ENCODE data around the gene CDKAL1.
"Not testable (repeated sequence)": the region's sequence is repeated elsewhere in the genome, so short reads cannot be mapped to it uniquely, and the experiment has no call there.

The CDKAL1 gene

DNA sequence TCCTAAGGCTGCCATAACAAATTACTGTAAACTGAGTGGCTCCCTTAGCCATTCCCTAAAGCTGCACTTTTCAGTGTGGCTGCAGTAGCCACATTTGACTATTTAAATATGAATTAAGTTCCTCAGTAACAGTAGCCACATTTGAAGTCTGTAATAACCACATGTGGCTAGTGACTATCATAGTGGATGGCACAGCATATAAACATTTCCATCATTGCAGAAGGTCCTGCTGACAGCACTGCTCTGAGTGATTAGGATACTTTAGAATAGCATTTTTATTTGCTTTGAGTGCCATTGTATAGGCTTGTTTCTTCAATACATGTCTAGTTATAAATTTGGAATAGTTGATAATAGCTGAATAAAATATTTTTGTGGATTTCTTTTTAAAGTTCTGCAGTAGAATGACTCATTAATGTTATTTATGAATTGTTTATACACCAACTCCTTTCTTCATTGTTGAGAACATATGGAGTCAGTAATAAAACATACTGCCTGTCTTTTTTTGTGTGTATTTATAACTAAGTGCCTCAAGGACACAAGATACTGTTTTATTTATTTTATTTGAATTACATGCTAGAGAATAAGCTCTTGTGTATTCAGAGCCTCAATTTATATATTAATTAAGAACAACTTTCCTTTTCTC lies 217.2 kb downstream of the CDKAL1 start:
- DNase-seq: no peak

DNA sequence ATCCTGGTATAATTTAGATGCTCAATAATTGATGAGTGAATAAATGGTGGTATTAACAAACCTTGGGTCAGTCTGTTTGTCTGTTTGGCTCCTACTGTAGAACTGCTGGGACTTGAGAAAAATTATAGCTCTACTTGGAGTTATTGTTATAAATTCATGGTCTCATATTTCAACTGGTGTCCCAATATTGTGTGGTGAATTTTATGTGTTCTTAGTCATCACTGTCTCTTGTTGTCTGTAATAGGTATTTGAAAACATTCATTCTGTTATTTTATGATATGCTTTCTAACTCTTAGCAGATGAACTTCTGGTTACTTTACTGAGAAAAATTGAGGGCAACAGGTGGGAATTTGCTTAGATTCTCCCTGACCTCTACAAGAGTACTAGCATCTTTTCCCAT lies 221.4 kb downstream of the CDKAL1 start:
- no peak for DNase-seq

DNA sequence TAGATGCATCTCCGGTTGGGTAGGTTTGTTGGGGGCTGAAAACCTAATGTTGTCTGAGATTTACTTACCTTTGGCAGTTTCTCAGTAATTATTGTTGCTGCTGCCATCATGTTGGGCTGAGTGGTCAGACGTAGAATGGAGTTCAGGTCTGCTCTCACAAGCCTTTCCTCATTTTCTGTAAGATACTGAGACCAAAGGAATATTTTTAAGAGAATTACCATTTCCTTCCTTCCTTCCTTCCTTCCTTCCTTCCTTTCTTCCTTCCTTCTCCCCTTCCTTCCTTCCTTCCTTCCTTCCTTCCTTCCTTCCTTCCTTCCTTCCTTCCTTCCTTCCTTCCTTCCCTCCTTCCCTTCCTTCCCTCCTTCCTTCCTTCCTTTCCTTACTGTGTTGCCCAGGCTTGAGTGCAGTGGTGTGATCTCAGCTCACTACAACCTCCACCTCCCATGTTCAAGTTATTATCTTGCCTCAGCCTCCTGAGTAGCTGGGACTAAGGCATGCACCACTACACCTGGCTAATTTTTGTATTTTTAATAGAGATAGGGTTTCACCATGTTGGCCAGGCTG lies 222.4 kb downstream of the CDKAL1 start:
- DNase-seq: not testable (repeated sequence)

DNA sequence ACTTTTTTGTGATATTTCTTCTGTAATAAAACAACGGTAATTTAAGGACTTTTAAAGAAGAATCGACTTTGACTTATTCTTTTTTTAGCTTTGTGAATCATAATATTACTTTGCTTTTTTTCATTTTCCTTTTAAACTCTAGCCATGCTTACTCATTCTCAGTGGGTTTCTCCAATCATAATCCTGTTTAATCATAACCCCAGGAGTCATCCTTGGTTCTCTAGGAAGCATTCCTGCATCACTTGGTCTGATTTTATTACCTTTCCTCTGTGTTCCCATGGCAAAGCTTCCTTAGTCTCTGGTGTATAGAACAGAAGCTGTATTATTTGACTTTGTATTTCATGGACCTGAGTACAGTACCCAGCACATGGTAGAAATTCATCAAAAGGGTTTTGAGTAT lies 223.5 kb downstream of the CDKAL1 start:
- DNase-seq: no peak

DNA sequence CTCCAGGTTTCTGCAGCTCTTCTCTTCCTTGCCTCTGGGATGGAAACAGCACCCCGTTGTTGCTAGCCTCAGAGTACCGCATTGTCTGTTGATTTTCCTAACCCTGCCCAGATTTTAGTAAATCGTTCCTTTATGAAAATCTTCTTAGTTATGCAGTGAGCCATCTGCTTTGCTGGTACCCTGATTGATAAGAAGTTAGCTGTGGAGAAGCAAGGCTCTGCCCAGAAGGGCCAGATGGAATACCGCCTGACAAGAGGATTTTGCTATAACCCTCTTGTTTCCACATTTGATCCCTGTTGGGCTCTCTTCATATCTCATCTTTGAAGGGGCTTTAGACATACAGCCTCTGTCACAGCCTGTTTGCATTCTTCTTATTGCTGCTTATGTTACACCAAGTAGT lies 229.0 kb downstream of the CDKAL1 start:
- DNase-seq: no peak

DNA sequence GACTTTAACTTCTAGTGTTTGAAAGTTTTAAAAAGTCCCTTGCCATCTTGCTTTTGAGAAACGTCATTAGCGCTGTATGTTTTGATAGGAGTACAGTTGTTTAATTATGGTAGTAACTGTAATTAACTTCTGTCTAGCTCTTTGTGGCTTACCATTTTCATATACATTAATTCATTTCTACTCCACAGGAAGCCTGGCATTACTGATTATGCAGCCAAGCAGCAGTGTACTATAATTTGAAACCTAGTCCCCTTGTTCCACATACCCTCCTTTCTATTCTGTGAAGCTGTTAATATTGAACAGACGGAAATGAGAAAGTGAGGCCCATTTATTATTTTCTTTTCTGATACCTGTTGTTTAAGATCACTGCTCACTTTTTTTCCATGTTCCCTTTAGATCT lies 235.4 kb downstream of the CDKAL1 start:
- no peak for DNase-seq

DNA sequence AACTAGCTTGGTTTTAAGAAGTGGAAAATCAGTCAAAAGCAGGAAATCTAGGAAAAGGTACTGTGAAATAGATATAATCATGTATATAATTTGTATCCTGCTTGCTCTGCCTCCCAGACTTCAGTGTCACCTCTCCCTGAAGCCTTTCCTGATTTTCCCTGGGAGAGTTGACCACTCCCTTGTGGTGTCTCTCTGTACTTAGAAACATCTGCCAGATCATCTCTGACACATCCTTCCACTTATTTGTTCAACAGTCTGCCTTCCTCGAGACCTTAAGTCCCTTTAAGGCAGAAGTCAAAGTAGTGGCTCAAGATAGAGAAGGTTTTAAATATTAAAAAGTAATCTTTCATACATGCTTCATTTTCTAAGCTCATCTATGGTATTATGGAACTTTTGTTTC lies 236.5 kb downstream of the CDKAL1 start:
- DNase-seq: no peak

DNA sequence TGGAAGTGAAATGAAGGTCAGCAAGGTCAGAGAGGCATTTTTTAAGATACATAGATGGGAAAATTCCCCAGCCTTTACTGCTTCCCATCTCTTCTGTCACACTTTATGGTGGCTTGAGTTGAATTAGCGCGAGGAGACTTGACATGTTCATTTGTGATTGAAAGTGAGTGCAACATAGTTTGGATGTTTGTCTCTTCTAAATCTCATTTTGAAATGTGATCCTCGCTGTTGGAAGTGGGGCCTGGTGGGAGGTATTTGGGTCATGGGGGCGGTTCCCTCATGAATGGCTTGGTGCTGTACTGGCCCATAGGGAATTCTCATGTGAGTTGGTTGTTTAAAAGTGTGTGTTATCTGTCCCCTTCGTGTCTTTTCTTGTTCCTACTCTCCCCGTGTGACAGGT lies 237.2 kb downstream of the CDKAL1 start:
- no peak for DNase-seq

DNA sequence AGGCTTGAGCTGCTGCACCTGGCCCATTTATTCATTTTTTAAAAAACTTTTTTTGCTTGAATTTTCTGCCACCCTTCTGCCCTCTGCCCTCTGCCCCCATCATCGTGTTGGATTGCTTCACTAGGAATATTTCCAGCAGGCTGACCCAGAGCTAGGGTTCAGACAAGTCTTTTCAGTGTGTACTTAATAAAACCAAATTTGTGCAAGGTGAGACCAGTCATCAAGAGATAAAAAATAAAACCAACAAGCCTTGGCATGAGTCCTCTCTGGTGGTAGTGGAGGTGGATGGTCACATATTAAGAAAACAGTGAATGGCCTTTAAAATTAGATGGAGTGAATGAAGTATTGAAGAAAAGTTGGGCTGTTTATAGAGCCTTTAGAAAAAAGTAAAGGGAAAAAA lies 239.6 kb downstream of the CDKAL1 start:
- DNase-seq: no peak

DNA sequence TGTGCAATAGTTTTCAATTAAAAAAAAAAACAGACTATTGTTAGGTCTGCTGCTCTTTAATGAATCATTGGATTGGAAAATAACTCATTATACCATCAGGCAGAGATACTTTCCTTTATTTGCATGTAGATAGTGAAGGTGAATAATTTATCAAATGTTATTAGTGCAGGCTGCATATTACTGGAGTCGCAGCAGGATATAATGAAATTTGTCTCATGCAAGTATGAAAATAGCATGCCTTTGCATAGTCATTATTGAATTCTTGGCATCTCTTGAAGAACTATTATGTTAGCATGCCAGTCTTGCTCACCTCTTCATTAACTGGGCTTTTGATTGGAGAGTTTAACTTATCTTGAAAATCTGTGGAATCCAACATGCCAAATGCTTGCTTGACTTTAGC lies 241.7 kb downstream of the CDKAL1 start:
- no peak for DNase-seq

DNA sequence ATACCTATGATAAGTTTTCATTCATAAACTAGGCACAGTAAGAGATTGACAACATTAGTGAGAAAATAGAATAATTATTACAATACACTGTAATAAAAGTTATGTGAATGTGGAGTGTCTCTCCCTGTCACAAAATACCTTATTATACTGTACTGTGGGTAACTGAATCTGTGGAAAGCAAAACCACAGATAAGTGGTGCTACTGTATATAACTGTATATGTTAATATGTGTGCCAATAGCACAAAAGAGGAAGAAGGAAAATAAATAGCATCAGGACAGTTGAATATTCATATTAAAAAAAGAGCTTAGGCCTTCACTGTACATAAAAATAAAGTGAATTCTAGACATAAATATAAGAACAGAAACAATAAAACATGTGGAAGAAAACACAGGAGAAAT lies 243.5 kb downstream of the CDKAL1 start:
- no peak for DNase-seq

DNA sequence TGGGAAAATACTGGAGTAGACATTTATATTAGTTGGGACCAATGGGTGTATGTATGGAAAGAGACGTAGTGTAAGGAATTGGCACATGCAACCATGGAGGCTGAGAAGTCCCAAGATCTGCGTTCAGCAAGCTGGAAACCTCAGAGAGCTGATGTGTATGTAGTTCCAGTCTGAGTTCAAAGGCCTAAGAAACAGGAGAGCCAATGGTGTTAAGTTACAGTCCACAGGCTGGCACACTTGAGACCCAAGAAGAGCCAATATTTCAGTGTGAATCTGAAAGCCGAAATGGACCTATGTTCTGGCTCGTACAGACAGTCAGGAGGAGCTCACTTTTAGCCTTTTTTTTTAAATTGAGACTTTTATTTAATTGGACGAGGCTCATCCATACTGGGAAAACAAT lies 244.2 kb downstream of the CDKAL1 start:
- DNase-seq: no peak

DNA sequence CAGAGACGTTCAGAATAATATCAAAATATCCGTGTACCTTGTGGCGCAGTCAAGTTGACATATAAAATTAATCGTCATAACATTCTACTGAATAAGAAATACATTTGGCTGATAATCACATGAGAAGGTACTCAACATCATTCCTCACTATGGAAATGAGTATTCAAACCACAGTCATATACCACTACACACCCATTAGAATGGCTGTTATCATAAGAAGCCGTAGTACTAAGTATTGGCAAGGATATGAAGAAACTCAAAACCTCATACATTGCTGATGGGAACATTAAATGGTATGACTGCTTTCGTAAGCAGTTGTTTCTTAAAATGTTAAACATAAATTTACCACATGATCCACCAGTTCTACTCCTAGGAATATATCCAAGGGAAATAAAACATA lies 244.7 kb downstream of the CDKAL1 start:
- DNase-seq: no peak

DNA sequence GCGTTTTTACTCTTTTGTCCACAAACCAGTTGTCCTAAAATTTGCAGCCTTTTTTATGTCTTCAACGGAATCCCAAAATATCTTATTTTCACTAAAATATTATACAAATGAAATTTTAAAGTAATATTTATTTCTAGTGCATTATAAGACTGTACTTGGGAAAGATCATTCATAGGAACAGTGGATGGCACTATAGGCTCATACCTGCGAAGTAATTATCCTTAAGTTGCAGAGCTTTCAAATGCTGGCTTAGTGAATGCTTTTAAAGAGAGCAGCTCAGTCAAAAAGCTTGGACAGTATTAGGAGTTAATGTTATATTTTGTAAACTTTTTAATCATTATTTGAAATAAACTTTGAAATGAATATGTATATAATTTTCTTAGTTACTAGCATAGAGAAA lies 254.9 kb downstream of the CDKAL1 start:
- DNase-seq: no peak

DNA sequence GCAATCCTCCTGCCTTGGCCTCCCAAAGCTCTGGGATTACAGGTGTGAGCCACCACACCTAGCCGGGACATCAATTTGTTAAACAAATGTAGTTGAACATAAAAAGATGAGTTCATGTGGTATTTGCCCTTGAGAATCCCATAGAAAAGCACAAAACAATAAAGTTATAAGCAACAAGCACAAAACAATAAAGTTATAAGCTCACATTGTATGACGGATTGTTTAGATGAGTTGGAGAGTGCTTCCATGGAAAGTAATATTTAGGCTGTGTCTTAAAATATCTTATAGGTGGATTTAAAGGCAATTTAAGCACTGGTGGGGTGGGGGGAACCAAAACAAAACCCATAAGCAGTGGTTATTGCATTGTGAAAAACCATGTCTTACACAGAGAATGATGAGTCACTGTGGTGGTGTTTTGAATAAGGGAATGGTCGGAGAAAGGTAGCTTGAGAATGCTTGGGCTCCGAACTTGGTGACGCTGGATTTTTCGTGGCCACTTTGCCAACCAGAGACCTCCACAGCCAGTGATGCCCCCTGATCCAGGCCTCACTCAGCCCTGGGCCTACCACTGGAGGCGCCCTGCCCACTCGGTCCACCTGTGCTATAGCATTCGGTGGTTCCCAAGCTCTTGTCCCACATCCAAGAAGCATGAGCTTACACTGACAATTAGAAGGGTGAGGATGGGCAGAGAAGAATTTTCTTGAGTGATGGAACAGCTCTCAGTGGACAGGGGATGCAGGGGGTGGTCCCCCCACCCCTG lies 256.0 kb downstream of the CDKAL1 start:
- DNase-seq: no peak

DNA sequence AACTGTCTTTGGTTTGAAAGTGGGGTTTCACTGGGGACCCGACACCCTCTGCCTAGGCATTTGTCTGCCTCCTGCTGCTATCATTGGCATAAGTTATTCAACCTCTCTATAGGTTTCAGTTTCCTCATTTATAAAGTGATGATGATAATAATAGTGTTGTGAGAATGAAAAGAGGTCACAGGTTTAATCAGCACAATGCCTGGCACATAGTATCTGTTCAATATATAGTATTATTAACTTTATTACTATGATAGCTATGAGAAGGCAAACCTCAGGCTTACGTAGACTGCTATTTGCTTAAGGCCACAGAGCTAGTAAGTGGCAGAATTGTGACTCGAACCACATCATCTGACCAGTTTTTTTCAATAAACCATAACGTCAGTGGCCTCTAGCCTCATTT lies 256.8 kb downstream of the CDKAL1 start:
- no peak for DNase-seq

DNA sequence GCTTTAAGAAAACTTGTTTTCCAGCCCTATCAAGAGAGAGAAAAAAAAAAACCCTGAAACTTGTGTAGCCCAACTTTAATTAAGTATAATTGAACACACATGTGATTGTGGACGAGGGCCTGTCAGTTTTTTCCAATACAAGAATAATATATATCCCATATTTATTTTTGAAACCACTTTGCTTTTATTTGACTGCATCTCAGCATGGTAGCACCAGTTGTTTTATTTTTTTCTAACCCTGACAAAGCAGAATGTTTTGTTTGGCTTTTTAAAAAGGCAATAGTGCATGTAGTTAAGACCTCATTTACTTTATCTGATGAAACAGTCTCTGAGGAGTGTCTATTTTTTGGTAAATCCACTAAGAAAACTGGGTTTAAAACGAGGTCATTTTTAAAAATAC lies 257.7 kb downstream of the CDKAL1 start:
- DNase-seq: peak; percentile 42

DNA sequence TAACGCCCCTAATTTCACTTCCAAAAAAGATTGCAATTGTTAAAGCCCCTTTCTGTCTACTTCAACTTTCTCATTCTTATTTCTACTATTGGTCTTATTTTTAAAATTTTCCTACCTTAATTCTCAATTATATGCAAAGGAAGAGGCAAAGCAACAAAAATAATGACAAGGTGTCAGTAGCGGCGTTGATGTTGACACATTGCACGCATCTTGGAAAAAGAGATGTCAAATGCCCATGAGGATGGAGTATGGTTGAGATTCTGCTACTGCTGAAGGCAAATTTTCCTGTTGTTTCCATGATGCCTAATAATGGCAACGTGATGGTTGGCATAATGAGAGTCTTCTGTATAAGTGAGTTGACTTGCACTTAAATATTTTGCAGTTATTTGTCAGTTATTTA lies 258.9 kb downstream of the CDKAL1 start:
- DNase-seq: no peak

DNA sequence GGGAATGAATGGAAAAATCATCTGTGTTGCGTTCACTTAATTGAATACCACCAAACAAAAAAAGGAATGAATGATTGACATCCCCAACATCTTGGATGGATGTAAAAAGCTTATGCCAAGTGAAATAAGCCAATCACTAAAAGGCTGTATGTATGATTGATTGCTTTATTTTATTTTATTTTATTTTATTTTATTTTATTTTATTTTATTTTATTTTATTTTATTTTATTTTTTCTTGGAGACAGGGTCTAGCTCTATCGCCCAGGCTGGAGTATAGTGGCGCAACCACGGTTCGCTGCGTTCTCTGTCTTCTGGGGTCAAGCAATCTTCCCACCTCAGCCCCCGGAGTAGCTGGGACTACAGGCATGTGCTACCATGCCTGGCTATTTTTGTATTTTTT lies 263.3 kb downstream of the CDKAL1 start:
- no peak for DNase-seq

DNA sequence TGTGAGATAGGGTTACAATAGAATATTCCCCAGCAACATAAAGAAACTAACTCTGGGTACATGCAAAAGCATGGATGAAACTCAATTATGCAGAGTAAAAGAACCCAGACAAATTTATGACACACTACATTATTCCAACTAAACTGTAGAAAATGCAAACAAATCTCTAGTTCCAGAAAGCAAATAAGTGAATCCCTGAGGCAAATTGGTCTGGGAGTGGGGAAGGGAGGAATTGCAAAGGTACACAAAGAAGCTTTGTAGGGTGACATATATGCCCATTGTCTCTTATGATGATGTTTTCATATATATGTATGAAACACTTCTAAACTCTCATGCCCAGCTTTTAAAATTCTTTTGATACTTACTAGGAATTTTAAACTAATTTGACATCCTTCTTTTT lies 266.0 kb downstream of the CDKAL1 start:
- DNase-seq: no peak

DNA sequence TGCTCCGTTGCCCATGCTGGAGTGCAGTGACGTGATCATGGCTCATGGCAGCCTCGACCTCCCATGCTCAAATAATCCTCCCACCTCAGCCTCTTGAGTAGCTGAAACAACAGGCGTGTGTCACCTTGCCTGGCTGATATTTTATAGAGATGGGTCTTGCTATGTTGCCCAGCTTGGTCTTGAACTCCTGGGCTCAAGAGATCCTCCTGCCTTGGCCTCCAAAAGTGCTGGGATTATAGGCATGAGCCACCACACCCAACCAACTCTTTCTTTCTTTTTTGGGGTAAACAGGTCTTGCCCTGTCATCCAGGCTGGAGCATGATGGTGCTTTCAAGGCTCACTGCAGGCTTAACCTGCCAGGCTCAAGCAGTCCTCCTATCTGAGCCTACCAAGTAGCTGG lies 266.4 kb downstream of the CDKAL1 start:
- DNase-seq: no peak

DNA sequence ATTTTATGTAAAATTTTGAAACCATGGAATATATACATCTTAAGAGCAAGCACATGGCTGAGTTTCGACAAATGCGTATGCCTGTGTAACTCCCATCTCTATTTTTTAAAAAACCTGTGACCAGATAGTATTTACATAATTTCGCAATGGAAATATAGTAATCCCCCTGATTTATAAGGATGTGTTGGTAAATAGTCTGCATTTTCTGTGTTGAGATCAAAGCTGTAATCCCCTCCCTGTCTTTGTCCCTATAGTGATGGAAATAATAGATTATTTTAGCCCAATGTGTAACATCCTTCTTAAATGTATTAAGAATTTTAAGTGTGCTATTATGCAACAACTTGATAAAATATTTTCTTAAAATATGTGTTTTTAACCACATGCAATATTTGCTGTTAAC lies 267.3 kb downstream of the CDKAL1 start:
- no peak for DNase-seq

DNA sequence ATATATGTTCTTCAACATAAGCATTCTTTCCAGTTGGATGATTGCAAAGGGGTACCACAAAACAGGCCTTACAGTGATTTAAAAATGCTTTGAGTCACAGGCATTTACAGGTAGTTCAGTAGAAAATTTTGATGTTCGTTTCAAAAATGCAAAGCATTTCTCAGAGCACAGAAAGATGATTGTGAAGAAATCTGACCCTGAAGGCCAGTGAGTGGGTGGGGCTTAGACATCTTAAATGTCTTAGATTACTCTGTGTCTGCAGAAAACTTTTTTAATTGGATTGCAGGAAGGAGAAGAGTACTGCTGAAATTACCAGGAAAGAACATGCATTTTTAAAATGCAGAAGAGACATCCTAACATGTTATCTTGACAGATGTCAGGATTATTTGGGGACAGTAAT lies 268.3 kb downstream of the CDKAL1 start:
- no peak for DNase-seq

DNA sequence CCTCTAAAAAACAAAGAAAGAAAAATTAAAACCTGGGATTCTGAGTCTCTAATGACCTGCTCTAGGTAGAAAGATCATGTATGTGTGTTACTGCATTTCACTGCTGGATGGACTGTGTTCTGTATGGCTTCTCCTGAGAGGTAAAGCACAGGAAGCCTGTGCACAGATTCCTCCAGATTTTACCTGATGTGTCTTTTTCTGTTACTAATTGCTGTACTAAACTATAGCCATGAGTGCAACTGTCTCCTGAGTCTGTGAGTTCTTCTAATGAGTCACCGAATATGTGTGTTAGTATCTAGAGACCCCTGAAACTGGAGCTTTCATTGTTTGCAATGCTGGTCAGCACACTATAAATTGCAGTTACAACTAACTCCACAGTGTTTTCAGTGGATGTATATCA lies 270.8 kb downstream of the CDKAL1 start:
- DNase-seq: no peak

DNA sequence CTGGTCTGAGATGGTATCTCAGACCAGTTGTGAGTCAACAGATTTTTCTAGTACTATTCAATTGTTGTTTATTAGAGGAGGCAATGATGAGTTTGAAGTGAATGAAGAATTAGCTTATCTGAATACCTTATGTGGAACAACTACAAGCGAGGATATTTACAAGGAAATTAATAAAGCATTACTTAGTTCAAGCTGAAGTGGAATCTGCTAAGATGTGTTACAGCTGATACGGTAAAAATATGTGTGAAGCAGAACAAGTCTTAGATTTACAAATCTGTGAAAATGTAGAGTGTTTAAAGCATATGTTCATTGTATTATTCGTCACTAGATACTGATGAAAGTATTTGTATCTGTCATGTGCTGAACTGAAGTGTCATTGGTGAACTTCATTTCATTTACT lies 272.4 kb downstream of the CDKAL1 start:
- DNase-seq: no peak
